Skeletal muscle tissue (tissue), 4 donors: ENCODE measurements around the gene MTHFD1L. TPM values are rescaled to one million over a fixed set of nuclear protein-coding genes. Genes with fewer than 3 reads are reported as not detected.

Experiments used
- H3K27ac ChIP-seq: one replicate; pipeline ENCODE4 v1.7.0; 2013; ENCODE audit warnings: mild to moderate bottlenecking, low read depth, low read length, inconsistent platforms
- H3K27me3 ChIP-seq, 3 donors: one replicate each; pipeline ENCODE4 v1.7.0; 2013; ENCODE audit warnings: low read length in 3 of 3; ENCODE audit not compliant: control insufficient read depth in 3 of 3, insufficient read depth in 3 of 3
- H3K36me3 ChIP-seq, 3 donors: one replicate each; pipeline ENCODE4 v1.7.0; 2013; ENCODE audit warnings: low read length in 3 of 3; ENCODE audit not compliant: control insufficient read depth in 3 of 3, insufficient read depth in 3 of 3
- H3K4me1 ChIP-seq, 3 donors: one replicate each; pipeline ENCODE4 v1.7.0; 2013; ENCODE audit warnings: low read length in 3 of 3, mild to moderate bottlenecking in 3 of 3; ENCODE audit not compliant: control insufficient read depth in 3 of 3, insufficient read depth in 3 of 3
- H3K4me3 ChIP-seq, 3 donors: one replicate each; pipeline ENCODE4 v1.7.0; 2013; ENCODE audit warnings: low read length in 3 of 3
- H3K9ac ChIP-seq, 3 donors: one replicate each; pipeline ENCODE4 v1.7.0; 2013; ENCODE audit warnings: low read length in 3 of 3, mild to moderate bottlenecking in 3 of 3, moderate library complexity in 2 of 3, low read depth in 1 of 3
- H3K9me3 ChIP-seq, 3 donors: one replicate each; pipeline ENCODE4 v1.7.0; 2013; ENCODE audit warnings: low read length in 3 of 3; ENCODE audit not compliant: control insufficient read depth in 3 of 3
- total RNA-seq: library from RNA; depleted of rRNA; stranded (reverse); fragments of >200 nt; gene quantifications from one replicate; pipeline ENCODE4 v1.2.3, GENCODE V29; 2014
- donor health status: Osteomylitis.

Gene MTHFD1L
- total RNA-seq, 1 donor from 2014 or later = 15.1 TPM

GRCh38 chr6:150895928-150896632 is 30.6 kb downstream of the MTHFD1L start:
- Histone ChIP-seq H3K4me1 (peaks cover 8 to 9% (median 9%) of the 10 kb centered on the region in 3 donors), H3K27me3 (no peaks in the 10 kb centered on the region), H3K9ac (no peak overlapping the region), H3K9me3 (no peaks in the 10 kb centered on the region), H3K36me3 (no peaks in the 10 kb centered on the region), H3K27ac (no peak overlapping the region), H3K4me3 (no peak overlapping the region)

- Histone ChIP-seq H3K9me3 (no peaks in the 10 kb centered on the region), H3K36me3 (no peaks in the 10 kb centered on the region), H3K27me3 (no peaks in the 10 kb centered on the region), H3K9ac (no peak overlapping the region), H3K4me3 (no peak overlapping the region), H3K4me1 (peaks cover 3 to 9% (median 6%) of the 10 kb centered on the region in 3 donors), H3K27ac (no peak overlapping the region)
Observed at GRCh38 chr6:150897400-150897943, 32.0 kb downstream of the MTHFD1L start.

GRCh38 chr6:150898399-150899170 is 33.1 kb downstream of the MTHFD1L start:
- Histone ChIP-seq H3K4me1 (peaks cover 2 to 9% (median 6%) of the 10 kb centered on the region in 3 donors), H3K36me3 (no peaks in the 10 kb centered on the region), H3K4me3 (no peak overlapping the region), H3K27me3 (no peaks in the 10 kb centered on the region), H3K9ac (no peak overlapping the region), H3K9me3 (no peaks in the 10 kb centered on the region), H3K27ac (no peak overlapping the region)

GRCh38 chr6:150899231-150899630 is 33.7 kb downstream of the MTHFD1L start:
- H3K4me3 ChIP-seq = no peak overlapping the region
- H3K27ac ChIP-seq = no peak overlapping the region
- H3K4me1 ChIP-seq = peaks cover 2 to 9% (median 6%) of the 10 kb centered on the region in 3 donors
- no peak overlapping the region for H3K9ac ChIP-seq
- no peaks in the 10 kb centered on the region for H3K36me3 ChIP-seq
- no peaks in the 10 kb centered on the region for H3K27me3 ChIP-seq
- H3K9me3 ChIP-seq = no peaks in the 10 kb centered on the region

- Histone ChIP-seq H3K9ac (no peak overlapping the region), H3K27ac (no peak overlapping the region), H3K27me3 (no peaks in the 10 kb centered on the region), H3K9me3 (no peaks in the 10 kb centered on the region), H3K4me1 (peaks cover 1 to 6% (median 2%) of the 10 kb centered on the region in 3 donors), H3K36me3 (no peaks in the 10 kb centered on the region), H3K4me3 (no peak overlapping the region)
Observed at GRCh38 chr6:150900049-150900448, 34.5 kb downstream of the MTHFD1L start.

- H3K9me3 ChIP-seq = no peaks in the 10 kb centered on the region
- no peak overlapping the region for H3K9ac ChIP-seq
- H3K4me3 ChIP-seq = no peak overlapping the region
- no peaks in the 10 kb centered on the region for H3K27me3 ChIP-seq
- no peaks in the 10 kb centered on the region for H3K36me3 ChIP-seq
- no peak overlapping the region for H3K27ac ChIP-seq
- peaks cover 0 to 4% (median 0%) of the 10 kb centered on the region in 3 donors for H3K4me1 ChIP-seq
Observed at GRCh38 chr6:150902142-150902776, 36.8 kb downstream of the MTHFD1L start.

DNA sequence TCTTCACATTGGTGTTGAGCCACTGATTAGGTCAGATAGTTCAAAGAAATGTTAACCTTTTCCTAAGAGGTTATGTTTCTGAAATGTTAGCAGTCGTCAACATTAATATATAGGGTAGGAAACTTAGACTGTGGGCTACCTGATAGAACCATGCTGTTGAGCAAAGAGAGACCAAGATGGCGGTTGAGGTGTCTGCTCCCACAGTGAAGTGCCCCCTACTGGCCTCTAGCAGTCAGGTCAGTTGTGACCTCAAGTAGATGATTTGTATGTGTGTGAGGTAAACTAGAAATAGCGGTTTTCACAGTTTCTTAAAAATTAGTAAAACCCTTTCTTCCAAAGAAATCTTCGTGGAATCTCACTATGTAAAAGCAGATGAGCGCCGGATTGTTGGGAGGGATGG is 40.3 kb downstream of the MTHFD1L start:
- H3K9me3 ChIP-seq = no peaks in the 10 kb centered on the region
- H3K36me3 ChIP-seq = no peaks in the 10 kb centered on the region
- H3K27ac ChIP-seq = no peak overlapping the region
- H3K4me3 ChIP-seq = no peak overlapping the region
- no peaks in the 10 kb centered on the region for H3K4me1 ChIP-seq
- no peaks in the 10 kb centered on the region for H3K27me3 ChIP-seq
- no peak overlapping the region for H3K9ac ChIP-seq

GRCh38 chr6:150906641-150907326 is 41.3 kb downstream of the MTHFD1L start:
- Histone ChIP-seq H3K4me3 (no peak overlapping the region), H3K27ac (no peak overlapping the region), H3K36me3 (no peaks in the 10 kb centered on the region), H3K27me3 (no peaks in the 10 kb centered on the region), H3K4me1 (no peaks in the 10 kb centered on the region), H3K9me3 (no peaks in the 10 kb centered on the region), H3K9ac (no peak overlapping the region)

- no peak overlapping the region for H3K9ac ChIP-seq
- no peaks in the 10 kb centered on the region for H3K4me1 ChIP-seq
- no peaks in the 10 kb centered on the region for H3K27me3 ChIP-seq
- H3K36me3 ChIP-seq = no peaks in the 10 kb centered on the region
- no peak overlapping the region for H3K4me3 ChIP-seq
- no peaks in the 10 kb centered on the region for H3K9me3 ChIP-seq
- no peak overlapping the region for H3K27ac ChIP-seq
Observed at GRCh38 chr6:150907383-150907782, 41.9 kb downstream of the MTHFD1L start.
